Esophagus squamous epithelium (tissue), 5 donors: ENCODE measurements around the gene GTPBP4. TPM values are rescaled to one million over a fixed set of nuclear protein-coding genes. Genes with fewer than 3 reads are reported as not detected.

ENCODE experiments used
- DNase-seq: peaks from one replicate; lab custom pipeline; 2025; lab: John Stamatoyannopoulos, UW
- H3K27ac ChIP-seq, 4 donors: fragments of 200-600 bp; sonication (generic); one replicate each; pipeline ENCODE4 v1.5.1; 2016 to 2019; ENCODE audit warnings: mild to moderate bottlenecking in 1 of 4
- H3K27me3 ChIP-seq, 4 donors: fragments of 200-600 bp; sonication (generic); 1 replicate in 3 of 4; 2 replicates in 1 of 4; pipeline versions ENCODE4 v1.5.1 to v1.6.0; 2017 to 2021; ENCODE audit warnings: antibody characterized with exemption in 1 of 4
- H3K36me3 ChIP-seq, 3 donors: fragments of 200-600 bp; sonication (generic); one replicate each; pipeline ENCODE4 v1.5.1; 2016 to 2019
- H3K4me1 ChIP-seq, 3 donors: fragments of 200-600 bp; sonication (generic); one replicate each; pipeline ENCODE4 v1.5.1; 2017 to 2019
- H3K4me3 ChIP-seq, 4 donors: fragments of 200-600 bp; sonication (generic); 1 replicate in 3 of 4; 2 replicates in 1 of 4; pipeline ENCODE4 v1.5.1; 2016 to 2019; ENCODE audit warnings: mild to moderate bottlenecking in 2 of 4, moderate library complexity in 1 of 4
- H3K9me3 ChIP-seq, 3 donors: fragments of 200-600 bp; sonication (generic); one replicate each; pipeline ENCODE4 v1.5.1; 2016 to 2019
- CTCF ChIP-seq, 6 experiments: fragments of 450-650 bp in 4 of 6; fragments of 200-600 bp in 2 of 6; sonication (generic) in 2 of 6; IDR thresholded peaks; one replicate each; pipeline ENCODE4 v1.5.1; 2016 to 2019; ENCODE audit warnings: antibody characterized with exemption in 6 of 6, mild to moderate bottlenecking in 4 of 6, moderate library complexity in 4 of 6
- POLR2A ChIP-seq, 4 donors: fragments of 450-650 bp; IDR thresholded peaks; one replicate each; pipeline ENCODE4 v1.6.1; 2017; ENCODE audit warnings: antibody characterized with exemption in 4 of 4, mild to moderate bottlenecking in 4 of 4, moderate library complexity in 3 of 4
- WGBS, 2 donors: methylation state at CpG; one replicate each; pipeline ENCODE4 v1.1.5; 2018; 5-methylcytosine and 5-hydroxymethylcytosine counted together
- intact Hi-C: fragments of 100-400 bp; cut with DNase I; formaldehyde crosslinking; loops from one replicate; pipeline ENCODE4 v1.15.0; 2022
- total RNA-seq, 4 donors: library from RNA; depleted of rRNA; stranded (reverse); fragments of >200 nt; gene quantifications; one replicate each; pipeline ENCODE4 v1.1.0, GENCODE V29; 2016
- donor health status: DM: yes; HTN: yes; CAD: no.

Gene GTPBP4
- total RNA-seq, 4 donors from 2014 or later = 10.2 to 35.1 (median 23.1) TPM

GRCh38 chr10:1048732-1049424 lies 60.6 kb downstream of the GTPBP4 start, which contains the start of gene IDI1:
IDI1 (minus strand) TSS chr10:1049119; CDS start chr10:1049003, 116 bp downstream.
- peaks cover 0 to 31% (median 0%) of the 10 kb centered on the region in 3 donors for H3K36me3 ChIP-seq
- peak; percentile 95 for DNase-seq
- H3K9me3 ChIP-seq = no peaks in the 10 kb centered on the region
- peak within 1 kb of the TSS; percentile 79 to 95 (median 84) for H3K4me3 ChIP-seq
- peak within 1 kb of the TSS; percentile 98 to 100 (median 99) for H3K27ac ChIP-seq
- no peaks in the 10 kb centered on the region for H3K27me3 ChIP-seq
- WGBS, 2 donors = 0% methylated on average over 8 of the region's 83 CpGs; no CpG with 5 or more reads in 1 of the 2 donors
- peaks cover 6 to 60% (median 21%) of the 10 kb centered on the region in 3 donors for H3K4me1 ChIP-seq
- TF ChIP-seq CTCF (IDR thresholded peaks at IDR 0.05) (peak in 2 of 6 experiments; percentile 11 to 14), POLR2A (IDR thresholded peaks at IDR 0.05) (peak in 3 of 4 donors; percentile 93 to 98 (median 97))
- intact Hi-C loops = no loop called here

GRCh38 chr10:1049425-1049958 lies 61.3 kb downstream of the GTPBP4 start:
- no peak for DNase-seq
- Histone ChIP-seq H3K9me3 (no peaks in the 10 kb centered on the region), H3K4me1 (peaks cover 6 to 62% (median 21%) of the 10 kb centered on the region in 3 donors), H3K27ac (peak overlapping the region; percentile 98 to 100 (median 99)), H3K27me3 (no peaks in the 10 kb centered on the region), H3K4me3 (peak overlapping the region; percentile 79 to 95 (median 84)), H3K36me3 (peaks cover 0 to 24% (median 0%) of the 10 kb centered on the region in 3 donors)
- no peak for TF ChIP-seq CTCF (IDR thresholded peaks at IDR 0.05)
- no peak for TF ChIP-seq POLR2A (IDR thresholded peaks at IDR 0.05)
- intact Hi-C loops = no loop called here
- WGBS, 2 donors = 0 to 2% methylated on average over 20 to 25 of the region's 34 CpGs

- WGBS, 2 donors = 28 to 48% methylated on average over 5 of the region's 5 CpGs
- intact Hi-C loops = no loop called here
- no peaks in the 10 kb centered on the region for H3K27me3 ChIP-seq
- TF ChIP-seq CTCF (IDR thresholded peaks at IDR 0.05) = no peak
- no peak for TF ChIP-seq POLR2A (IDR thresholded peaks at IDR 0.05)
- peaks cover 0 to 22% (median 0%) of the 10 kb centered on the region in 3 donors for H3K36me3 ChIP-seq
- peak overlapping the region; percentile 79 to 95 (median 84) for H3K4me3 ChIP-seq
- H3K27ac ChIP-seq = peak overlapping the region; percentile 98 to 100 (median 99)
- peaks cover 11 to 62% (median 24%) of the 10 kb centered on the region in 3 donors for H3K4me1 ChIP-seq
- DNase-seq = no peak
- H3K9me3 ChIP-seq = no peaks in the 10 kb centered on the region
Measured at GRCh38 chr10:1050145-1050544, 61.9 kb downstream of the GTPBP4 start.

- no peak for DNase-seq
- 34 to 44% methylated on average over 4 of the region's 4 CpGs for WGBS, 2 donors
- Histone ChIP-seq H3K27ac (peak overlapping the region in 3 of 4 donors; percentile 98 to 99 (median 99)), H3K4me1 (peaks cover 14 to 62% (median 28%) of the 10 kb centered on the region in 3 donors), H3K9me3 (no peaks in the 10 kb centered on the region), H3K4me3 (peak overlapping the region in 1 of 4 donors; percentile 79), H3K36me3 (peaks cover 0 to 22% (median 0%) of the 10 kb centered on the region in 3 donors), H3K27me3 (no peaks in the 10 kb centered on the region)
- no peak for TF ChIP-seq CTCF (IDR thresholded peaks at IDR 0.05)
- TF ChIP-seq POLR2A (IDR thresholded peaks at IDR 0.05) = no peak
- intact Hi-C loops = no loop called here
Measured at GRCh38 chr10:1050554-1050953, 62.3 kb downstream of the GTPBP4 start.

- TF ChIP-seq CTCF (IDR thresholded peaks at IDR 0.05) (no peak), POLR2A (IDR thresholded peaks at IDR 0.05) (no peak)
- Histone ChIP-seq H3K4me3 (peak overlapping the region in 1 of 4 donors; percentile 89), H3K36me3 (peaks cover 0 to 22% (median 0%) of the 10 kb centered on the region in 3 donors), H3K4me1 (peaks cover 12 to 75% (median 42%) of the 10 kb centered on the region in 3 donors), H3K27ac (peak overlapping the region; percentile 16 to 100 (median 62)), H3K9me3 (no peaks in the 10 kb centered on the region), H3K27me3 (no peaks in the 10 kb centered on the region)
- DNase-seq = no peak
- WGBS, 2 donors = 37 to 47% methylated on average over 6 of the region's 6 CpGs
- intact Hi-C loops = no loop called here
Measured at GRCh38 chr10:1054684-1055083, 66.5 kb downstream of the GTPBP4 start.
